CD8-positive, alpha-beta memory T cell (primary cell): ENCODE measurements around the gene CDK16. TPM values are rescaled to one million over a fixed set of nuclear protein-coding genes. Genes with fewer than 3 reads are reported as not detected.

Experiments used
- CTCF ChIA-PET: fragments of 350-600 bp; sonication (Branson Sonifier 250); formaldehyde crosslinking; loops from one replicate; lab custom pipeline; 2021; ENCODE audit warnings: antibody characterized with exemption; lab: Charles Lee
- POLR2A ChIA-PET: fragments of 350-600 bp; sonication (Branson Sonifier 250); formaldehyde crosslinking; loops from one replicate; lab custom pipeline; 2021; ENCODE audit warnings: antibody characterized with exemption; lab: Charles Lee
- DNase-seq, 5 donors: peaks; one replicate each; pipeline versions ENCODE4 v3.0.0 to v3.0.0-alpha.2; 2020 to 2022; ENCODE audit warnings: mixed read lengths in 1 of 5
- H3K27ac ChIP-seq: one replicate; pipeline ENCODE4 v1.7.0; 2013; ENCODE audit warnings: low read depth, mild to moderate bottlenecking, low read length, moderate library complexity
- H3K27me3 ChIP-seq: 2 replicates; pipeline ENCODE4 v1.7.0; 2013; ENCODE audit warnings: low read length, mild to moderate bottlenecking; ENCODE audit not compliant: insufficient read depth, poor library complexity, severe bottlenecking
- H3K36me3 ChIP-seq: 2 replicates; pipeline ENCODE4 v1.7.0; 2013; ENCODE audit warnings: mild to moderate bottlenecking, low read length, moderate library complexity; ENCODE audit not compliant: insufficient read depth
- H3K4me1 ChIP-seq: 2 replicates; pipeline ENCODE4 v1.7.0; 2013; ENCODE audit warnings: mild to moderate bottlenecking, low read length, moderate library complexity; ENCODE audit not compliant: insufficient read depth
- H3K4me3 ChIP-seq: 2 replicates; pipeline ENCODE4 v1.7.0; 2013; ENCODE audit warnings: mild to moderate bottlenecking, low read length
- H3K9me3 ChIP-seq: 2 replicates; pipeline ENCODE4 v1.7.0; 2013; ENCODE audit warnings: mild to moderate bottlenecking, low read length
- H3K27ac Mint-ChIP-seq, 8 donors: one replicate each; pipeline ENCODE4 v1.8.0; 2020 to 2021; ENCODE audit warnings: mixed read lengths in 8 of 8, mild to moderate bottlenecking in 6 of 8, inconsistent platforms in 3 of 8, moderate library complexity in 3 of 8
- H3K27me3 Mint-ChIP-seq, 2 donors: one replicate each; pipeline ENCODE4 v1.8.0; 2020 to 2021; ENCODE audit warnings: mixed read lengths in 2 of 2, mild to moderate bottlenecking in 1 of 2, moderate library complexity in 1 of 2
- H3K36me3 Mint-ChIP-seq, 3 donors: one replicate each; pipeline ENCODE4 v1.8.0; 2020 to 2021; ENCODE audit warnings: mixed read lengths in 3 of 3, inconsistent platforms in 1 of 3, mild to moderate bottlenecking in 1 of 3
- H3K4me1 Mint-ChIP-seq, 3 donors: one replicate each; pipeline ENCODE4 v1.8.0; 2020 to 2021; ENCODE audit warnings: mixed read lengths in 3 of 3, inconsistent platforms in 1 of 3, mild to moderate bottlenecking in 1 of 3
- H3K4me3 Mint-ChIP-seq, 7 donors: one replicate each; pipeline ENCODE4 v1.8.0; 2020 to 2021; ENCODE audit warnings: mixed read lengths in 7 of 7, mild to moderate bottlenecking in 6 of 7, moderate library complexity in 4 of 7, inconsistent platforms in 2 of 7
- H3K9me3 Mint-ChIP-seq, 5 donors: one replicate each; pipeline ENCODE4 v1.8.0; 2020 to 2022; ENCODE audit warnings: mixed read lengths in 5 of 5, mild to moderate bottlenecking in 3 of 5, moderate library complexity in 2 of 5, inconsistent platforms in 1 of 5
- polyA plus RNA-seq: library from polyadenylated mRNA; unstranded; fragments of 300-500 nt; fragmentation: Illumina TruSeq; gene quantifications from one replicate; pipeline ENCODE4 v1.2.3, GENCODE V29; 2021
- total RNA-seq, 2 experiments: library from RNA; stranded (reverse); gene quantifications; one replicate each; pipeline ENCODE4 v1.2.3, GENCODE V29; 2021

Gene CDK16
- total and polyA plus RNA-seq, 3 experiments from 2014 or later, result 14.5 to 49.1 (median 48.2) TPM

- H3K27me3 ChIP-seq, result no peaks in the 10 kb centered on the region
- H3K9me3 ChIP-seq, result no peaks in the 10 kb centered on the region
- no peak overlapping the region for H3K4me3 ChIP-seq
- Mint-ChIP-seq H3K27me3 (peaks cover 0 to 5% of the 10 kb centered on the region in 2 donors), H3K4me3 (no peak overlapping the region), H3K36me3 (peaks cover 5 to 60% (median 14%) of the 10 kb centered on the region in 3 donors), H3K27ac (peak overlapping the region in 1 of 8 donors; percentile 26), H3K9me3 (no peaks in the 10 kb centered on the region), H3K4me1 (peaks cover 5 to 6% (median 5%) of the 10 kb centered on the region in 3 donors)
- no peak for DNase-seq
- peaks cover 1% of the 10 kb centered on the region for H3K4me1 ChIP-seq
- H3K27ac ChIP-seq, result no peak overlapping the region
- POLR2A ChIA-PET, result no interaction called here
- peaks cover 21% of the 10 kb centered on the region for H3K36me3 ChIP-seq
- CTCF ChIA-PET, result no interaction called here
Observed at GRCh38 chrX:47227334-47227583, 8.8 kb downstream of the CDK16 start.

GRCh38 chrX:47228550-47229270, 10.2 kb downstream of the CDK16 start:
- Mint-ChIP-seq H3K4me3 (no peak overlapping the region), H3K9me3 (no peaks in the 10 kb centered on the region), H3K27me3 (peaks cover 0 to 7% of the 10 kb centered on the region in 2 donors), H3K27ac (no peak overlapping the region), H3K4me1 (peaks cover 6 to 12% (median 10%) of the 10 kb centered on the region in 3 donors), H3K36me3 (peaks cover 5 to 58% (median 14%) of the 10 kb centered on the region in 3 donors)
- H3K27ac ChIP-seq, result no peak overlapping the region
- H3K4me3 ChIP-seq, result no peak overlapping the region
- peaks cover 14% of the 10 kb centered on the region for H3K36me3 ChIP-seq
- H3K9me3 ChIP-seq, result no peaks in the 10 kb centered on the region
- ChIA-PET POLR2A (interaction anchor here (1.7 kb wide), 1 partner anchor 11 kb away, joined by 4 read pairs; no protein-coding TSS in a partner anchor), CTCF (no interaction called here)
- no peaks in the 10 kb centered on the region for H3K27me3 ChIP-seq
- no peak for DNase-seq
- H3K4me1 ChIP-seq, result peaks cover 6% of the 10 kb centered on the region

GRCh38 chrX:47229427-47229826, 10.9 kb downstream of the CDK16 start:
- H3K36me3 ChIP-seq, result peaks cover 9% of the 10 kb centered on the region
- POLR2A ChIA-PET, result interaction anchor here (1.7 kb wide), 1 partner anchor 12 kb away, joined by 4 read pairs; no protein-coding TSS in a partner anchor
- peaks cover 10 to 16% (median 13%) of the 10 kb centered on the region in 3 donors for H3K4me1 Mint-ChIP-seq
- DNase-seq, result no peak
- H3K27me3 Mint-ChIP-seq, result peaks cover 0 to 7% of the 10 kb centered on the region in 2 donors
- no peaks in the 10 kb centered on the region for H3K27me3 ChIP-seq
- peak overlapping the region in 2 of 8 donors; percentile 72 to 75 for H3K27ac Mint-ChIP-seq
- H3K9me3 Mint-ChIP-seq, result no peaks in the 10 kb centered on the region
- H3K27ac ChIP-seq, result no peak overlapping the region
- peaks cover 8% of the 10 kb centered on the region for H3K4me1 ChIP-seq
- H3K4me3 ChIP-seq, result no peak overlapping the region
- CTCF ChIA-PET, result interaction anchor here (0.6 kb wide), 1 partner anchor 54 kb away, joined by 3 read pairs; no protein-coding TSS in a partner anchor
- H3K36me3 Mint-ChIP-seq, result peaks cover 5 to 51% (median 14%) of the 10 kb centered on the region in 3 donors
- no peak overlapping the region for H3K4me3 Mint-ChIP-seq
- H3K9me3 ChIP-seq, result no peaks in the 10 kb centered on the region

- peak overlapping the region in 5 of 8 donors; percentile 7 to 76 (median 23) for H3K27ac Mint-ChIP-seq
- DNase-seq, result no peak
- H3K4me3 Mint-ChIP-seq, result peak overlapping the region in 3 of 7 donors; percentile 29 to 91 (median 33)
- no peaks in the 10 kb centered on the region for H3K9me3 Mint-ChIP-seq
- H3K9me3 ChIP-seq, result no peaks in the 10 kb centered on the region
- ChIA-PET POLR2A (no interaction called here), CTCF (interaction anchor here (0.6 kb wide), 1 partner anchor 53 kb away, joined by 3 read pairs; no protein-coding TSS in a partner anchor)
- no peak overlapping the region for H3K4me3 ChIP-seq
- peaks cover 15 to 22% (median 21%) of the 10 kb centered on the region in 3 donors for H3K4me1 Mint-ChIP-seq
- H3K36me3 Mint-ChIP-seq, result peaks cover 5 to 44% (median 12%) of the 10 kb centered on the region in 3 donors
- peaks cover under 1% of the 10 kb centered on the region for H3K36me3 ChIP-seq
- peaks cover 14% of the 10 kb centered on the region for H3K4me1 ChIP-seq
- peaks cover 0 to 7% of the 10 kb centered on the region in 2 donors for H3K27me3 Mint-ChIP-seq
- H3K27ac ChIP-seq, result no peak overlapping the region
- no peaks in the 10 kb centered on the region for H3K27me3 ChIP-seq
Observed at GRCh38 chrX:47230136-47230868, 11.8 kb downstream of the CDK16 start.

- Histone ChIP-seq H3K4me3 (no peak overlapping the region), H3K4me1 (peaks cover 22% of the 10 kb centered on the region), H3K27ac (no peak overlapping the region), H3K27me3 (no peaks in the 10 kb centered on the region), H3K9me3 (no peaks in the 10 kb centered on the region), H3K36me3 (no peaks in the 10 kb centered on the region)
- Mint-ChIP-seq H3K4me3 (peak overlapping the region in 2 of 7 donors; percentile 2 to 67), H3K9me3 (no peaks in the 10 kb centered on the region), H3K27me3 (peaks cover 0 to 7% of the 10 kb centered on the region in 2 donors), H3K4me1 (peaks cover 23 to 30% (median 29%) of the 10 kb centered on the region in 3 donors), H3K36me3 (peaks cover 4 to 41% (median 7%) of the 10 kb centered on the region in 3 donors), H3K27ac (peak overlapping the region in 5 of 8 donors; percentile 46 to 98 (median 60))
- DNase-seq, result no peak
- CTCF ChIA-PET, result no interaction called here
- POLR2A ChIA-PET, result no interaction called here
Observed at GRCh38 chrX:47231167-47231566, 12.7 kb downstream of the CDK16 start.

- Mint-ChIP-seq H3K9me3 (no peaks in the 10 kb centered on the region), H3K27ac (peak overlapping the region; percentile 91 to 99 (median 98)), H3K36me3 (peaks cover 0 to 31% (median 1%) of the 10 kb centered on the region in 3 donors), H3K4me1 (peaks cover 35 to 41% (median 37%) of the 10 kb centered on the region in 3 donors), H3K27me3 (peaks cover 0 to 7% of the 10 kb centered on the region in 2 donors), H3K4me3 (peak overlapping the region; percentile 92 to 99 (median 93))
- no peak for DNase-seq
- Histone ChIP-seq H3K27me3 (no peaks in the 10 kb centered on the region), H3K4me1 (peaks cover 25% of the 10 kb centered on the region), H3K9me3 (no peaks in the 10 kb centered on the region), H3K36me3 (no peaks in the 10 kb centered on the region), H3K27ac (peak overlapping the region; percentile 96), H3K4me3 (peak overlapping the region; percentile 71)
- POLR2A ChIA-PET, result interaction anchor here (0.5 to 2.4 kb wide), 6 partner anchors 14 to 152 kb away, joined by 3 to 65 read pairs (median 8); partner anchors contain the start of genes CDK16, NDUFB11 and RBM10
- CTCF ChIA-PET, result interaction anchor here (0.9 kb wide), 1 partner anchor 152 kb away, joined by 3 read pairs; no protein-coding TSS in a partner anchor
Observed at GRCh38 chrX:47232197-47232802, 13.8 kb downstream of the CDK16 start.

GRCh38 chrX:47232803-47233332, 14.4 kb downstream of the CDK16 start, which contains the start of gene USP11:
Gene USP11 (plus strand): TSS chrX:47233009. CDS start chrX:47233044, 35 bp downstream.
- peaks cover 0 to 28% (median 1%) of the 10 kb centered on the region in 3 donors for H3K36me3 Mint-ChIP-seq
- H3K4me1 ChIP-seq, result peaks cover 25% of the 10 kb centered on the region
- H3K9me3 Mint-ChIP-seq, result no peaks in the 10 kb centered on the region
- H3K4me1 Mint-ChIP-seq, result peaks cover 38 to 46% (median 40%) of the 10 kb centered on the region in 3 donors
- H3K27ac ChIP-seq, result peak within 1 kb of the TSS; percentile 96
- POLR2A ChIA-PET, result interaction anchor here (0.8 to 2.4 kb wide), 8 partner anchors 14 to 417 kb away, joined by 3 to 65 read pairs (median 5); partner anchors contain the start of genes CDK16, ELK1, NDUFB11 and RBM10
- H3K36me3 ChIP-seq, result no peaks in the 10 kb centered on the region
- H3K27me3 Mint-ChIP-seq, result peaks cover 0 to 7% of the 10 kb centered on the region in 2 donors
- peak within 1 kb of the TSS; percentile 71 for H3K4me3 ChIP-seq
- peak within 1 kb of the TSS; percentile 92 to 99 (median 93) for H3K4me3 Mint-ChIP-seq
- CTCF ChIA-PET, result interaction anchor here (0.9 kb wide), 1 partner anchor 152 kb away, joined by 3 read pairs; no protein-coding TSS in a partner anchor
- no peaks in the 10 kb centered on the region for H3K27me3 ChIP-seq
- DNase-seq, result peak; percentile 37 to 85 (median 69)
- H3K27ac Mint-ChIP-seq, result peak within 1 kb of the TSS; percentile 91 to 99 (median 98)
- no peaks in the 10 kb centered on the region for H3K9me3 ChIP-seq
